AG04449 (cell line): ENCODE measurements around the gene PRR11.

Experiments used
- CTCF ChIA-PET: fragments of 350-600 bp; formaldehyde crosslinking; extraction: SDS; loops from one replicate; lab custom pipeline; 2021; ENCODE audit warnings: antibody characterized with exemption; lab: Yijun Ruan, JAX
- POLR2A ChIA-PET: fragments of 400-600, 350-600 bp; formaldehyde crosslinking; extraction: SDS; loops from one replicate; lab custom pipeline; 2020; ENCODE audit warnings: antibody characterized with exemption, inconsistent platforms; lab: Yijun Ruan, JAX
- DNase-seq: peaks from one replicate; pipeline ENCODE4 v3.0.0-alpha.2; 2010; ENCODE audit warnings: low read depth, low spot score
- H3K4me3 ChIP-seq: 2 replicates; pipeline ENCODE4 v1.5.1; 2011; ENCODE audit warnings: low read depth, mild to moderate bottlenecking, control low read depth, low read length
- CTCF ChIP-seq: IDR thresholded peaks from one replicate; pipeline ENCODE4 v1.5.1; 2011; ENCODE audit warnings: mild to moderate bottlenecking, moderate library complexity, low read length, control low read depth, inconsistent platforms; ENCODE audit not compliant: insufficient read depth; ENCODE audit errors: missing control alignments

The PRR11 gene

GRCh38 chr17:59110973-59111372 is 44.6 kb upstream of the PRR11 start:
- TF ChIP-seq CTCF = no peak
- CTCF ChIA-PET = no interaction called here
- DNase-seq = no peak
- POLR2A ChIA-PET = no interaction called here
- H3K4me3 ChIP-seq = no peak overlapping the region

GRCh38 chr17:59111539-59111938 is 44.0 kb upstream of the PRR11 start:
- ChIA-PET CTCF (no interaction called here), POLR2A (no interaction called here)
- TF ChIP-seq CTCF = no peak
- no peak for DNase-seq
- no peak overlapping the region for H3K4me3 ChIP-seq

- POLR2A ChIA-PET = no interaction called here
- TF ChIP-seq CTCF = no peak
- CTCF ChIA-PET = no interaction called here
- H3K4me3 ChIP-seq = no peak overlapping the region
- DNase-seq = no peak
These were observed 40.1 kb upstream of the PRR11 start for GRCh38 chr17:59115474-59115873.

GRCh38 chr17:59121901-59122480 is 33.6 kb upstream of the PRR11 start:
- TF ChIP-seq CTCF = no peak
- CTCF ChIA-PET = no interaction called here
- POLR2A ChIA-PET = no interaction called here

GRCh38 chr17:59124665-59125064 is 30.9 kb upstream of the PRR11 start:
- DNase-seq = no peak
- H3K4me3 ChIP-seq = no peak overlapping the region
- CTCF ChIA-PET = interaction anchor here (1.7 kb wide), 1 partner anchor 12 kb away, joined by 3 read pairs; no protein-coding TSS in a partner anchor
- POLR2A ChIA-PET = no interaction called here
- TF ChIP-seq CTCF = no peak

More at GRCh38 chr17:59121901-59122480, 33.6 kb upstream of the PRR11 start:
- H3K4me3 ChIP-seq = no peak overlapping the region
- no peak for DNase-seq

GRCh38 chr17:59126809-59127417 is 28.6 kb upstream of the PRR11 start:
- TF ChIP-seq CTCF = no peak
- ChIA-PET CTCF (no interaction called here), POLR2A (no interaction called here)

More at GRCh38 chr17:59126809-59127417, 28.6 kb upstream of the PRR11 start:
- no peak for DNase-seq
- H3K4me3 ChIP-seq = no peak overlapping the region
